Measurements from ENCODE around the gene GRIK4.

Gene GRIK4

GRCh38 chr11:120854988-120855387, 343.4 kb downstream of the GRIK4 start:
- in situ Hi-C loops (cut with HindIII; ENCODE audit: low sequenced_read_pairs) = no loop called here
- no peak for DNase-seq (ENCODE audit: low read depth, low spot score)
- no peak for TF ChIP-seq CTCF (IDR thresholded peaks at IDR 0.05; ENCODE audit: low read depth, low read length)
- no peak overlapping the region for H3K4me3 ChIP-seq (ENCODE audit: low read depth, low read length)

- H3K4me3 ChIP-seq (ENCODE audit: low read depth, low read length) = no peak overlapping the region
- DNase-seq (ENCODE audit: low read depth, low spot score) = no peak
- TF ChIP-seq CTCF (IDR thresholded peaks at IDR 0.05; ENCODE audit: low read depth, low read length) = no peak
- in situ Hi-C loops (cut with HindIII; ENCODE audit: low sequenced_read_pairs) = no loop called here
Measured at GRCh38 chr11:120857508-120857907, 346.0 kb downstream of the GRIK4 start.

GRCh38 chr11:120858740-120859139, 347.2 kb downstream of the GRIK4 start:
- H3K4me3 ChIP-seq (ENCODE audit: low read depth, low read length) = no peak overlapping the region
- DNase-seq (ENCODE audit: low read depth, low spot score) = no peak
- in situ Hi-C loops (cut with HindIII; ENCODE audit: low sequenced_read_pairs) = no loop called here
- no peak for TF ChIP-seq CTCF (IDR thresholded peaks at IDR 0.05; ENCODE audit: low read depth, low read length)

GRCh38 chr11:120859552-120860295, 348.2 kb downstream of the GRIK4 start:
- in situ Hi-C loops (cut with HindIII; ENCODE audit: low sequenced_read_pairs) = no loop called here
- H3K4me3 ChIP-seq (ENCODE audit: low read depth, low read length) = no peak overlapping the region
- TF ChIP-seq CTCF (IDR thresholded peaks at IDR 0.05; ENCODE audit: low read depth, low read length) = no peak
- DNase-seq (ENCODE audit: low read depth, low spot score) = no peak

GRCh38 chr11:120863359-120863758, 351.8 kb downstream of the GRIK4 start:
- no peak overlapping the region for H3K4me3 ChIP-seq (ENCODE audit: low read depth, low read length)
- no peak for DNase-seq (ENCODE audit: low read depth, low spot score)
- in situ Hi-C loops (cut with HindIII; ENCODE audit: low sequenced_read_pairs) = no loop called here
- no peak for TF ChIP-seq CTCF (IDR thresholded peaks at IDR 0.05; ENCODE audit: low read depth, low read length)

- H3K4me3 ChIP-seq (ENCODE audit: low read depth, low read length) = no peak overlapping the region
- no peak for DNase-seq (ENCODE audit: low read depth, low spot score)
- TF ChIP-seq CTCF (IDR thresholded peaks at IDR 0.05; ENCODE audit: low read depth, low read length) = no peak
- in situ Hi-C loops (cut with HindIII; ENCODE audit: low sequenced_read_pairs) = no loop called here
Measured at GRCh38 chr11:120867024-120867423, 355.5 kb downstream of the GRIK4 start.

All from astrocyte of the spinal cord (primary cell).